GM19099 (cell line): ENCODE data around the gene PARVA.

ENCODE experiments used
- POLR2A ChIP-seq: IDR thresholded peaks from 3 replicates; pipeline ENCODE4 v1.6.1; 2011; ENCODE audit warnings: low read depth; ENCODE audit not compliant: insufficient read length; ENCODE audit errors: extremely low read depth

PARVA gene

DNA sequence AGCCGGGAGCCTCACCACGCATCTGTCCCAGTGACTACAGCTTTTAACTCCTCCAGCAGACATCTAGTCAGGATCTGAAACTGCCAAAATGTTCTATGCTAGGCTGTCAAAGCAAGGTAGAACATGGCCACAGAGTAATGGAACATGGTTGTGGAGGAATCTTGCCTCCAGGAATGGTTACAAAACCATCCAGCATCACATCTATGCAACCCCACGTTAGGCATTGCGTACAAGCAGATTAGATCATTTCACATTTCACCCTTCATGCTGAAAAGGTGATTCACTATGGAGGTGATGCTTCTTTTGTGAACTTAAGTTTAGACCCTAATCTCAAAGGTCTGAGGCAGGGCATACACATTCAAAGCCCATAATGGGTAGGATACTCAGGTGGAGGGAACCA, 103.0 kb downstream of the PARVA start:
- TF ChIP-seq POLR2A, result no peak

DNA sequence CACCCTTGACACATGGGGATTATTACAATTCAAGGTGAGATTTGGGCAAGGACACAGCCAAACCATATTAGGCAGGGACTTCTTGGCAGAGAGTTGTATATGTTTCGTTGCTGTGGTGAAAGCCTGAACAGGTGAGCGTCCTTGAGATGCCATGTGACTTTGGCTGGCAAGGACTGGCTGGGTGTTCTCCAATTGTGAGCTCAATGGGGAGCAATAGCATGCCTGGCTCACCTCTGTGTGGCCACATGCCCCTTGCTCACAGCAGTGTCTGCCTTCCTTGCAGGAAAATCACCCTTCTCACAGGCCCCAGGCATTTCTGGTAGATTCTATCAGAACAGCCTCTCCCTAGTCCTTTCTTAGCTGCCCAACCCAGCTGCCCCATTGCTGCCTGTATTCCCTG, 105.5 kb downstream of the PARVA start:
- TF ChIP-seq POLR2A, result no peak

- no peak for TF ChIP-seq POLR2A
These were observed 106.2 kb downstream of the PARVA start for GRCh38 chr11:12483604-12484003.

- TF ChIP-seq POLR2A, result no peak
These were observed 108.0 kb downstream of the PARVA start for GRCh38 chr11:12485328-12485727.

DNA sequence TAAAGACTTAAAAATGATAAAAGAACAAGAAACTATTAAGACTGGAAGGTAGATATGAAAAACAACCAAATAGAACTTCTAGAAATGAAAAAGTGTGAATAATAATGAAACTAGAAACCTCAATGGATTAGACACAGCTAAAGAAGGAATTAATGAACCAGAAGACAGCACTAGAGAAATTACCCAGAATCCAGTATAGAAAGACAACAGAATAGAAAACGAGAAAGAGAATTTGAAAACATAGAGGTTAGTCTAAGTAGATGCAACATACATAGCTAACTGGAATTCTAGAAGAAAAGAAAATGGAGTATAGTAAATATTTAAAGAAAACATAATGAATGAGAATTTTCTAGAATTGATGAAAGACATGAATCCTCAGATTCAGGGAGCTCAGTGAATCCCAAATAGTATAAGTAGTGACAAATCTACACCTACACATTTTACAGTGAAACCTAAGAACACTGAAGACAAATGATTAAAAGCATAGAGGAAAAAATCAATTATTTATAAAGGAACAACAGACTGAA, 111.9 kb downstream of the PARVA start:
- no peak for TF ChIP-seq POLR2A

DNA sequence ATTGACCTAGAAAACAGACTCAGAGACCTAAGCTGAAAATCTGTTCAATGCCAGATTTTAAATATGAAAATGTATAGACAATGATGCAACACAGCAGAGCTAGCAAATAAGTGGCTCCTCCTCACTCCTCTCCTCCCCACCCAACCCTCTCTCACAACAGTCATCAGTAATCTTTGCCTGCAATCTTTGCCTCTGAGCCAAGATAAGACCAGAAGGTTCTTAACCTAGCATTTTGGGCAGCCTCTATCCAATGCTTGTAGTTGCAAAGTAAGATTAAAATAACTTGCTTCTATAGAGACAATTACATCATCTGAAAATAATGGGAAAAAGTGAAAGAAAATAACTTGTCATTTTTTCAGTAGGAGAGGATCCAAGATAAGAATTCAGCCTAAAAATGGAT, 117.3 kb downstream of the PARVA start:
- TF ChIP-seq POLR2A, result no peak

DNA sequence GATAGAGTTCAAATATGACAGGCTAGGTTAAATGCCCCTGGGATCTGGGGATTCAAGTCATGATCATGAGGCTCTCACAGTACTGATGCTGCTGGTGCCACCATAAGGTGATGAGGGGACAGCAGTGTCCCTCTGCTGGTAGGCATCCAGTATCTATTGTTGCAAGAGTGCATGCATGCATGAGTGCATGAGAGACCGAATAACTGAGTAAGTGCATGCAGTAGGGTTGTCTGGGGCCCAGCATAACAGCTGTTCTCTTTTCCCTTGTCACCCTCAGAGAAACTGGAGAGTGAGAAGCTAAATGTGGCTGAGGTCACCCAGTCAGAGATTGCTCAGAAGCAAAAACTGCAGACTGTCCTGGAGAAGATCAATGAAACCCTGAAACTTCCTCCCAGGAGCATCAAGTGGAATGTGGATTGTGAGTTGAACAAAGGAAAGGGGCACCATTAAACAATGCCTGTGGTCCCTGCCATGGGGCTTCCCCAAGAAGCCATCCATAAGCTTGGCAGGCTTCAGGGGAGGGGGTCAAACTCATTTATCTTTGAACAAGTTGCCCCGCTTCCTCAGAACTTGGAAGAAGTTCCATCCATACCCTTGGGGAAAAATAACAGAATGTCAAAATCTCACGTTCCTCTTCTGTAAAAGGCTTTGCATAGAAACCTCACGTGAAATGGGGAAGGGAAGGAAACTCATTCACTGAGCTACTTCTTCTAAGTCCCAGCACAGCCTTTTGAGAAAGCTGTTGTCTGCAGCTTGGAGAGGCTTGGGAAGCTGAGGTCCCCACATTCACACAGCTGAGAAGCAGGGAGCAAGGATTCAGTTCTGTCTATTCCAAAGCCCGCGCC, 119.0 kb downstream of the PARVA start:
- TF ChIP-seq POLR2A, result no peak

DNA sequence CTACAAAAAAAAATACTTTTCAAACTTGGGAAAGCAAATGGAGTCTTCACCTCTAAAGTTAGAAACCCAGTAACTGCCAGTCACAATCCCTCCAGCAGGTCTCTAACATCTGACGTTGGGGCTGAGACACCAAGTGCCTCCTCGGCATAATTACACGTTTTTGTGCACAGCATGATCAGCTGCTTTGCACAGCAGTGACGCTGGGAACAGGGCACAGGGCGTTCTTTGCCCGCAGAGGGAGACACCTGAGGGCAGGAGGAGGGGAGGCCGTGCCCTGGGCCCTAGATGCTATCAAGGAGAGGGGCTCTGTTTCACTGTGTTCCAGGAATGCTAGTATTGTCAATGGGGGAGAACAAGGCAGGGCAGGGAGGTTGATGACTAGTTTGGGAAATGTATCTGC, 120.1 kb downstream of the PARVA start:
- TF ChIP-seq POLR2A, result no peak

DNA sequence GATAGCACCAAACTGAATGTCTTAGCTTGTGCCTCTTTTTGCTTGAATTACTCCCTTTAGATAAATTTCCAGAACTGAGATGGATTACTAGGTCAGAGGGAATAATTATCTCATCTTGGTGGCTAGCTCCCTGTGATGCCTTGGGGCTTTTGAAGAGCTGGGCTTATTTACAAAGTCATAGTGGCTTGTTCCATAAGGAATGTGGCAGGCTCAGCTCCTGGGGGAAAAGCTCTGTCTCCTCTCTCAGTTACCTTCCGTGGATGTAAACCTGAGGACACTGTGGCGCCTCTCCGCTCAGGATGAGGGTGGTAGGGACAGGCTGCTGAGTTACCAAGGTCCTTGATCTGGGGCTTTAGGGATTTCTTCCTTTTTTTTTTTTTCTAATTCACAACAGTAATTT, 121.7 kb downstream of the PARVA start:
- TF ChIP-seq POLR2A, result no peak

GRCh38 chr11:12502046-12502445, 124.7 kb downstream of the PARVA start:
- TF ChIP-seq POLR2A, result no peak

- no peak for TF ChIP-seq POLR2A
These were observed 125.7 kb downstream of the PARVA start for GRCh38 chr11:12503039-12503484.

- no peak for TF ChIP-seq POLR2A
These were observed 126.5 kb downstream of the PARVA start for GRCh38 chr11:12503886-12504285.

GRCh38 chr11:12505183-12505582, 127.8 kb downstream of the PARVA start:
- no peak for TF ChIP-seq POLR2A

DNA sequence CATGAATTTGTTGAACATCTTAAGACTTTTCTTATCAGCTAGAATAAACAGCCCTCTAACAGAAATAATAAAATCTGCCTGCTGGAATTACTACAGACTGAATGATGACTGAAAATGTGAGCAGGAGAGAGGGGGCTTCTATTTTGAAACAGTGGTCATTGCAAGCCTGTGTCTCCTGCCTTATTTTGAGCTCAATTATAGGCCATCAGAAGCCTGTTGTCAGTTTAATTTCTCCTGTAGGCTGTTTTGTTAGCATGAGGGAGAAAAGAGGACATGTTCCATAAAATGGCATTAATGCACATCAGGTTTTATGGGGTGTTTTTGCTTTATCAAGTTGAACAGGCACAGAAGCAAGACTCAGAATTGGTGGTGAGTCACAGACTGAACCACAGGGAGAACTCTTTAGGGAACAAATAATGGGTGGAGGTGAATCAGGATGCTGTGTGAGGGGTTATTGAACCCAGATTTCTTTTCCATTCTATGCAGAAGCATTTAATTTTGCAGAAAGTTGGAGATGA, 129.1 kb downstream of the PARVA start:
- no peak for TF ChIP-seq POLR2A

- no peak for TF ChIP-seq POLR2A
These were observed 130.0 kb downstream of the PARVA start for GRCh38 chr11:12507391-12507790.

DNA sequence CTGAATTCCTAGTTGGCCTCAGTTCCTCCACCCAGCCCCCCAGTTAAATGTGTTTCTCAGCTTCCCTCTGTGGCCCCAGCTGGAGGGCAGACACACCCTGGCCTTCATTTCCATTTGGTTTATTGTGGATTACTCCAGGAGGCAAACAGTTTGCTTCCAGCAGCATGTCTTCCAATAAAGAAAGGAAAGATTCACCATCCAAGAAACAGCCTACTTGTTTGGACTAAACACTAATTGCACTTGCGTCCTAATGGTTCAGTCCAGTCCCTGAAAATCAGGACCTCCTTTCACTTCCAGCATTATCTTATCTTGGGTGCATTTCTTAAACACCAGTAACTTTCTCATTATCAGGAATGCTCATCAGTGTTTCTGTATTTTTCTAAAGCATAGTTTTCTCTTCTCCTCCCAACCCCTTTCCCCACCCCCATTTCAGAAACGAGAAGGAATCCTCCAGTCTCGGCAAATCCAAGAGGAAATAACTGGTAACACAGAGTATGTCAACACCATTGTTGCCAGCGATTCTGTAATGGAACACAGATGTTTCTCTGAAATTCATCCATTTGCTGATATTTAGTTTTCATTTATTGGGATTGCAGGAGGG, 130.9 kb downstream of the PARVA start:
- no peak for TF ChIP-seq POLR2A
